OCI-LY7 (cell line): Measurements from ENCODE around the gene ANKRD18A.

Source experiments
- EZH2phosphoT487 ChIP-seq: fragments of 200-600 bp; sonication (generic); IDR thresholded peaks from 2 replicates; pipeline ENCODE4 v1.6.1; 2018; ENCODE audit warnings: low read depth, borderline replicate concordance, mild to moderate bottlenecking, mixed run types, antibody characterized with exemption, low read length, moderate library complexity, mixed read lengths
- TF ChIP-seq, protein P1 (sequence below): fragments of 200-600 bp; sonication (generic); conservative IDR thresholded peaks from 2 replicates; pipeline ENCODE4 v1.5.1; 2014; ENCODE audit warnings: mild to moderate bottlenecking, antibody characterized with exemption, low read length, moderate library complexity, mixed read lengths

DNA sequence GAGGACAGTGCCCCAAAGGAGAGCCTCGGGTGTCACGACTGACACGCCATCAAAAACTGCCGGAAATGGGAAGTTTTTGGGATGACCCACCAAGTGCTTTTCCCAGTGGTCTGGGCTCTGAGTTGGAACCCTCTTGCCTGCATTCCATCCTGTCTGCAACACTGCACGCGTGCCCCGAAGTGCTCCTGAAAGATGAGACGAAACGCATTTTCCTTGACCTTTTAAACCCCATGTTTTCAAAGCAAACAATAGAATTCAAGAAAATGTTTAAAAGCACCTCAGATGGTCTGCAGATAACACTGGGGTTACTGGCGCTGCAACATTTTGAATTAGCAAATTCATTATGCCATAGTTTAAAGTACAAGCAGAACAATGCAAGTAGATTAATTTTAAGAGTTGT lies 92.9 kb downstream of the ANKRD18A start:
- TF ChIP-seq, protein P1, sequence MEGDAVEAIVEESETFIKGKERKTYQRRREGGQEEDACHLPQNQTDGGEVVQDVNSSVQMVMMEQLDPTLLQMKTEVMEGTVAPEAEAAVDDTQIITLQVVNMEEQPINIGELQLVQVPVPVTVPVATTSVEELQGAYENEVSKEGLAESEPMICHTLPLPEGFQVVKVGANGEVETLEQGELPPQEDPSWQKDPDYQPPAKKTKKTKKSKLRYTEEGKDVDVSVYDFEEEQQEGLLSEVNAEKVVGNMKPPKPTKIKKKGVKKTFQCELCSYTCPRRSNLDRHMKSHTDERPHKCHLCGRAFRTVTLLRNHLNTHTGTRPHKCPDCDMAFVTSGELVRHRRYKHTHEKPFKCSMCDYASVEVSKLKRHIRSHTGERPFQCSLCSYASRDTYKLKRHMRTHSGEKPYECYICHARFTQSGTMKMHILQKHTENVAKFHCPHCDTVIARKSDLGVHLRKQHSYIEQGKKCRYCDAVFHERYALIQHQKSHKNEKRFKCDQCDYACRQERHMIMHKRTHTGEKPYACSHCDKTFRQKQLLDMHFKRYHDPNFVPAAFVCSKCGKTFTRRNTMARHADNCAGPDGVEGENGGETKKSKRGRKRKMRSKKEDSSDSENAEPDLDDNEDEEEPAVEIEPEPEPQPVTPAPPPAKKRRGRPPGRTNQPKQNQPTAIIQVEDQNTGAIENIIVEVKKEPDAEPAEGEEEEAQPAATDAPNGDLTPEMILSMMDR, result no peak
- no peak for TF ChIP-seq EZH2phosphoT487
